ENCODE data around the gene SEC61A2. TPM values are rescaled to one million over a fixed set of nuclear protein-coding genes. Genes with fewer than 3 reads are reported as not detected.

SEC61A2 gene
- polyA plus RNA-seq, 1 experiment, result 15.6 TPM

GRCh38 chr10:12195281-12195602 is 65.8 kb downstream of the SEC61A2 start:
- no peak for TF ChIP-seq CTCF (IDR thresholded peaks at IDR 0.05; ENCODE audit: low read depth, low read length)
- Histone ChIP-seq H3K9me3 (ENCODE audit: control insufficient read depth, insufficient read depth, low read length) (peaks cover 3% of the 10 kb centered on the region; the same call in 1 of the 2 replicates), H3K4me3 (ENCODE audit: low read depth, low read length) (peak overlapping the region; percentile 99), H3K27ac (ENCODE audit: low read depth, low read length) (peak overlapping the region; percentile 88), H3K27me3 (ENCODE audit: control insufficient read depth, insufficient read depth, low read length) (no peaks in the 10 kb centered on the region)
- DNase-seq (ENCODE audit: low read depth, low spot score), result no peak
- CTCF ChIA-PET, result interaction anchor here (0.6 to 2.3 kb wide), 6 partner anchors 20 to 904 kb away, joined by 3 to 11 read pairs (median 5); partner anchors contain the start of gene OPTN
- POLR2A ChIA-PET, result interaction anchor here (0.6 to 1.6 kb wide), 5 partner anchors 16 to 765 kb away, joined by 3 to 5 read pairs (median 3); partner anchors contain the start of gene UPF2

DNA sequence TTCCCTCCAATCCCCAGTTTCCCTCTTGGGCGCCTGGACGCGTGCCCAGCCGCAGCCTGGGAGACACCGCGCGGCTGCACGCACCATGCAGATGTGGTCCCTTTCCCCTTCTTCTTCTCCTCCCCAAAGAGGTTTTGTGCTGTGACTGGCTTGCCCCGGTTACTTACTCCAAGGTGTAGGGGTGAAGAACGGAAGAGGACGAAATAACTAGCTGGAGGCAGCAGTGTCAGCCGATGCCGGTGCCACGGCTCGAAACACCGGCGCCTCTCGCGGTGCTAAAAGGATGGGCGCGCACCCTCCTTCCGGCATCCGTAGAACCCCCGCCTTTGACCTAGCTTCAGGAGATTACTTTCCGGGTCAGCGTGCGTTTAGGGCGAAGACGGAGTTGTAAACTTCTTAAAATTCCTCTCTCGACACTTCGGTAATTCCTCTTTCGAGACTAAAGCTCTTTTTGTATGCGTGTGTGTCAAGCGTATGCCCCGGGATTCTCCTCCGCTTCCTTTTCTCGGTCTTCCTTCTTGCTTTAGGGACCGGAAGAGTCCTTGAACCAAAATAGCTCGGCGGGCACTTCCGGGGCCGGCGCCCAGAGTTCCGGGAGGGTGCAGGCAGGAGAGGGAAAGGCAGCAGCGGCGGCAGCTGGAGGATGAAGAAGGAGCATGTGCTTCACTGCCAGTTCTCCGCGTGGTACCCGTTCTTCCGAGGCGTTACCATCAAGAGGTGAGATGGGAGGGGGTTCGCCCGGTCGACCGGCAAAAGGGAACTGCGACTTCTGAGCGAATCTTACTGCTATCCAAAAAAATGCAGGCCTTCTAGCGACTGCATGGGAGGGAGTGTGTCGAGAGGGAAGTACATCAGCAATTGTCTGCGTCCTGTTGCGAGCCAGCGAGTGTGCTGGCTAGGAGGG is 66.4 kb downstream of the SEC61A2 start, which contains the start of the genes CDC123 and NUDT5:
Gene CDC123 (plus strand): TSS at position 586 of the 904 bp plus-strand sequence. CDS start 58 bp downstream, at position 644.
Gene NUDT5 (minus strand): TSS at position 289 of the 904 bp plus-strand sequence. CDS start 9,600 bp downstream, outside the sequence.
- Histone ChIP-seq H3K27me3 (ENCODE audit: control insufficient read depth, insufficient read depth, low read length) (no peaks in the 10 kb centered on the region), H3K9me3 (ENCODE audit: control insufficient read depth, insufficient read depth, low read length) (peaks cover 3% of the 10 kb centered on the region; the same call in 1 of the 2 replicates), H3K27ac (ENCODE audit: low read depth, low read length) (peak within 1 kb of the TSS; percentile 88), H3K4me3 (ENCODE audit: low read depth, low read length) (peak within 1 kb of the TSS; percentile 99)
- DNase-seq (ENCODE audit: low read depth, low spot score), result peak; percentile 66
- no peak for TF ChIP-seq CTCF (IDR thresholded peaks at IDR 0.05; ENCODE audit: low read depth, low read length)
- CTCF ChIA-PET, result interaction anchor here (1.0 to 2.3 kb wide), 5 partner anchors 19 to 904 kb away, joined by 3 to 11 read pairs (median 5); partner anchors contain the start of gene OPTN
- POLR2A ChIA-PET, result interaction anchor here (0.6 to 1.6 kb wide), 9 partner anchors 11 to 764 kb away, joined by 3 to 5 read pairs (median 3); partner anchors contain the start of gene UPF2

DNA sequence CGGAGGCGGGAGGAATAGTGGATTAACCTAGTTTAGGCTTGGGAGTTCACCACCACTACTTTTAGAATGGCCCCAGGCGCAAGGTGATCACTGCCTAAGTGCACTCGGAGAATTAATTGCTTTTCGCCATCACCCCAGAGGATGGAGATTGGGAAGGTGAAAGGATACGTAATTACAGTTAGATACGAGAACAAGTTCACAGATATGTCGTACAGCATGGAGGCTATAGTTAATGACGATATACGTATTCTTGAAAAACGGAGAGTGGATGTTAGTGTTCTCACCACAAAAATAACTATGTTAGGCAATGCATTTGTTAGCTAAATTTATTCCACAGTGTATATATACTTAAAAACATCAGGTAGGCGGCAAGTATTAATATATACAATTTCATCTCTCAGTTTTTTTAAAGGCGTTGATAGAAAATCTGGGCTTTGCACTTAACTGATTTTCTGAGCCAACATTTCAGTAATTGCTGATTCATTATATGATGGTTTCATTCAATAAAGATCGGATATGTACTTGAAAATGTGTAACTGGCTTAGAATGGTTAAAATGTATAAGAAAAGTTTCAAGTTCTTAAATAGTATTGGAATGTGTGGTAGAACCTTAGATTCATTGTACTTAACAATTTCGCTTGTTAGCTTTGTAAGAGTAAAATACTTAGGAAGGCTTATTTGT is 67.2 kb downstream of the SEC61A2 start:
- ChIA-PET POLR2A (interaction anchor here (0.6 to 1.3 kb wide), 5 partner anchors 10 to 521 kb away, joined by 3 to 5 read pairs (median 3); partner anchors contain the start of gene UPF2), CTCF (interaction anchor here (1.4 to 2.3 kb wide), 3 partner anchors 18 to 903 kb away, joined by 5 to 11 read pairs (median 10); partner anchors contain the start of gene OPTN)
- Histone ChIP-seq H3K27me3 (ENCODE audit: control insufficient read depth, insufficient read depth, low read length) (no peaks in the 10 kb centered on the region), H3K9me3 (ENCODE audit: control insufficient read depth, insufficient read depth, low read length) (peaks cover 3% of the 10 kb centered on the region; the same call in 1 of the 2 replicates), H3K4me3 (ENCODE audit: low read depth, low read length) (peak overlapping the region; percentile 99), H3K27ac (ENCODE audit: low read depth, low read length) (peak overlapping the region; percentile 88)
- no peak for TF ChIP-seq CTCF (IDR thresholded peaks at IDR 0.05; ENCODE audit: low read depth, low read length)
- DNase-seq (ENCODE audit: low read depth, low spot score), result no peak

- POLR2A ChIA-PET, result no interaction called here
Observed at GRCh38 chr10:12198156-12198555, 68.7 kb downstream of the SEC61A2 start.

More at GRCh38 chr10:12198156-12198555, 68.7 kb downstream of the SEC61A2 start:
- H3K9me3 ChIP-seq (ENCODE audit: control insufficient read depth, insufficient read depth, low read length), result peaks cover 3% of the 10 kb centered on the region; the same call in 1 of the 2 replicates
- H3K4me3 ChIP-seq (ENCODE audit: low read depth, low read length), result no peak overlapping the region
- H3K27me3 ChIP-seq (ENCODE audit: control insufficient read depth, insufficient read depth, low read length), result no peaks in the 10 kb centered on the region
- H3K27ac ChIP-seq (ENCODE audit: low read depth, low read length), result no peak overlapping the region
- CTCF ChIA-PET, result interaction anchor here (0.6 to 6.0 kb wide), 3 partner anchors 17 to 877 kb away, joined by 3 to 46 read pairs (median 4); no protein-coding TSS in a partner anchor
- no peak for DNase-seq (ENCODE audit: low read depth, low spot score)
- TF ChIP-seq CTCF (IDR thresholded peaks at IDR 0.05; ENCODE audit: low read depth, low read length), result no peak
